C4-2B (cell line): ENCODE results near the gene NCAN.

ENCODE experiments used
- CTCF ChIP-seq: fragments of 450-650 bp; conservative IDR thresholded peaks from 2 replicates; pipeline ENCODE4 v1.5.1; 2017; ENCODE audit warnings: mild to moderate bottlenecking
- ZFX ChIP-seq: fragments of 450-650 bp; IDR thresholded peaks from 2 replicates; pipeline ENCODE4 v1.6.1; 2017

GRCh38 chr19:19279853-19280252 lies 68.1 kb downstream of the NCAN start:
- TF ChIP-seq CTCF (no peak), ZFX (no peak)
